HCT116 (cell line): ENCODE measurements around the gene WRAP53. TPM values are rescaled to one million over a fixed set of nuclear protein-coding genes. Genes with fewer than 3 reads are reported as not detected.

Source experiments
- ATAC-seq: fragments of 200-7000 bp; cut with Tn5 transposase; 2 replicates; pipeline ENCODE4 v1.9.1; 2020; ENCODE audit warnings: mild to moderate bottlenecking, moderate library complexity
- BruUV-seq: library from RNA; stranded (reverse); fragments of 400-500 nt; replicated peaks from 2 replicates; lab custom pipeline; 2021; lab: Mats Ljungman, UMichigan
- CTCF ChIA-PET: fragments of 300-600 bp; sonication (Branson Sonifier 250); formaldehyde crosslinking; loops from one replicate; lab custom pipeline; 2021; ENCODE audit warnings: antibody characterized with exemption; lab: Charles Lee
- POLR2A ChIA-PET: fragments of 300-600, 350-600 bp; sonication (Branson Sonifier 250); formaldehyde crosslinking; loops from one replicate; lab custom pipeline; 2021; ENCODE audit warnings: antibody characterized with exemption; lab: Charles Lee
- RAD21 ChIA-PET, 2 experiments: fragments of 300-600 bp; sonication (Branson Sonifier 250); formaldehyde crosslinking; loops; one replicate each; lab custom pipeline; 2023; ENCODE audit warnings: low total read pairs in 2 of 2; ENCODE audit not compliant: uncharacterized antibody in 2 of 2, unreplicated experiment in 2 of 2, low non-redundant PET in 1 of 2; lab: Charles Lee
- DNase-seq: peaks from one replicate; pipeline ENCODE4 v3.0.0-alpha.2; 2010; ENCODE audit warnings: low read depth, low spot score
- H2AFZ ChIP-seq: fragments of 200-600 bp; shearing (Covaris generic), sonication (generic); 2 replicates; pipeline ENCODE4 v1.6.1; 2017; ENCODE audit warnings: low read depth, mixed run types, mixed read lengths, antibody characterized with exemption, low read length; ENCODE audit not compliant: poor library complexity, severe bottlenecking
- H3K27ac ChIP-seq: 2 replicates; pipeline ENCODE4 v1.5.1; 2012; ENCODE audit warnings: low read depth, low read length
- H3K27me3 ChIP-seq: fragments of 200-600 bp; sonication (generic); 2 replicates; pipeline ENCODE4 v1.6.1; 2016; ENCODE audit warnings: mixed run types, low read length, mixed read lengths; ENCODE audit not compliant: insufficient read depth
- H3K36me3 ChIP-seq, 2 experiments: fragments of 200-500 bp in 1 of 2; fragments of 200-600 bp in 1 of 2; sonication (Bioruptor generic) in 1 of 2; sonication (generic) in 1 of 2; 2 replicates each; pipeline versions ENCODE4 v1.5.1 to v1.6.1; 2014 to 2016; ENCODE audit warnings: low read length in 2 of 2, inconsistent platforms in 1 of 2, mixed read lengths in 1 of 2, mixed run types in 1 of 2; ENCODE audit not compliant: insufficient read depth in 2 of 2, control insufficient read depth in 1 of 2
- H3K4me1 ChIP-seq, 2 experiments: fragments of 200-600 bp in 1 of 2; sonication (generic) in 1 of 2; 2 replicates each; pipeline versions ENCODE4 v1.5.1 to v1.6.1; 2012 to 2017; ENCODE audit warnings: low read length in 2 of 2, inconsistent platforms in 1 of 2, mild to moderate bottlenecking in 1 of 2, mixed read lengths in 1 of 2, mixed run types in 1 of 2, moderate library complexity in 1 of 2; ENCODE audit not compliant: insufficient read depth in 2 of 2, control insufficient read depth in 1 of 2
- H3K4me2 ChIP-seq: fragments of 200-600 bp; sonication (generic); 2 replicates; pipeline ENCODE4 v1.6.1; 2017; ENCODE audit warnings: mixed run types, low read length, mixed read lengths
- H3K4me3 ChIP-seq, 2 experiments: fragments of 200-600 bp in 1 of 2; sonication (generic) in 1 of 2; replicated peaks in 1 of 2; 2 replicates each; pipeline ENCODE4 v1.5.1; 2011 to 2016; ENCODE audit warnings: low read length in 2 of 2, control low read depth in 1 of 2, low read depth in 1 of 2, mild to moderate bottlenecking in 1 of 2, mixed read lengths in 1 of 2, mixed run types in 1 of 2
- H3K79me2 ChIP-seq: fragments of 200-600 bp; sonication (generic); 2 replicates; pipeline ENCODE4 v1.6.1; 2017; ENCODE audit warnings: mild to moderate bottlenecking, mixed run types, low read length, moderate library complexity, mixed read lengths; ENCODE audit not compliant: insufficient read depth
- H3K9ac ChIP-seq: fragments of 200-600 bp; sonication (generic); 2 replicates; pipeline ENCODE4 v1.6.1; 2016; ENCODE audit warnings: low read length, mixed read lengths
- H3K9me2 ChIP-seq: fragments of 200-600 bp; sonication (generic), shearing (Covaris generic); 2 replicates; pipeline ENCODE4 v1.6.1; 2017; ENCODE audit warnings: mixed run types, mild to moderate bottlenecking, moderate library complexity; ENCODE audit not compliant: insufficient read depth
- H3K9me3 ChIP-seq, 2 experiments: fragments of 200-500 bp in 1 of 2; fragments of 200-600 bp in 1 of 2; sonication (Bioruptor generic) in 1 of 2; sonication (generic) in 1 of 2; 2 replicates each; pipeline ENCODE4 v1.6.1; 2014 to 2017; ENCODE audit warnings: low read length in 2 of 2, mixed read lengths in 2 of 2, inconsistent platforms in 1 of 2, low read depth in 1 of 2, mild to moderate bottlenecking in 1 of 2, mixed run types in 1 of 2, moderate library complexity in 1 of 2; ENCODE audit not compliant: control insufficient read depth in 1 of 2, insufficient read depth in 1 of 2
- H4K20me1 ChIP-seq: fragments of 200-600 bp; sonication (generic), shearing (Covaris generic); 2 replicates; pipeline ENCODE4 v1.6.1; 2017; ENCODE audit warnings: mixed run types, mild to moderate bottlenecking, moderate library complexity; ENCODE audit not compliant: insufficient read depth
- EGR1 ChIP-seq: IDR thresholded peaks from 2 replicates; pipeline ENCODE4 v1.6.1; 2012; ENCODE audit warnings: low read depth
- ELF1 ChIP-seq: IDR thresholded peaks from 2 replicates; pipeline ENCODE4 v1.6.1; 2012; ENCODE audit warnings: low read depth, borderline replicate concordance
- EZH2 ChIP-seq: fragments of 200-600 bp; sonication (generic); IDR thresholded peaks from 2 replicates; pipeline ENCODE4 v1.6.1; 2017; ENCODE audit warnings: antibody characterized with exemption, mixed run types
- JUND ChIP-seq: IDR thresholded peaks from 2 replicates; pipeline ENCODE4 v1.6.1; 2012
- POLR2A ChIP-seq: IDR thresholded peaks from 2 replicates; pipeline ENCODE4 v1.7.0; 2011; ENCODE audit warnings: borderline replicate concordance; ENCODE audit not compliant: insufficient read depth, insufficient read length; ENCODE audit errors: extremely low read depth
- POLR2AphosphoS5 ChIP-seq: IDR thresholded peaks from 2 replicates; pipeline ENCODE4 v1.6.1; 2011; ENCODE audit warnings: mild to moderate bottlenecking, low read depth, low read length, moderate library complexity
- RAD21 ChIP-seq: IDR thresholded peaks from 2 replicates; pipeline ENCODE4 v1.6.1; 2012; ENCODE audit warnings: low read depth, mild to moderate bottlenecking
- SP1 ChIP-seq: IDR thresholded peaks from 2 replicates; pipeline ENCODE4 v1.6.1; 2012; ENCODE audit warnings: low read depth
- TCF7L2 ChIP-seq: IDR thresholded peaks from 2 replicates; pipeline ENCODE4 v1.7.0; 2011; ENCODE audit warnings: borderline replicate concordance, inconsistent platforms; ENCODE audit not compliant: insufficient read depth, insufficient read length; ENCODE audit errors: extremely low read depth
- YY1 ChIP-seq: IDR thresholded peaks from 2 replicates; pipeline ENCODE4 v1.6.1; 2011; ENCODE audit warnings: low read length, low read depth, moderate library complexity, mild to moderate bottlenecking; ENCODE audit not compliant: insufficient replicate concordance; ENCODE audit errors: extremely low read depth
- ZFX ChIP-seq: fragments of 450-650 bp; IDR thresholded peaks from 2 replicates; pipeline ENCODE4 v1.6.1; 2017
- ZNF274 ChIP-seq: fragments of 200-500 bp; sonication (Bioruptor generic); IDR thresholded peaks from 2 replicates; pipeline ENCODE4 v1.6.1; 2014; ENCODE audit warnings: mild to moderate bottlenecking, low read depth, low read length, inconsistent platforms
- intact Hi-C: fragments of 100-400 bp; cut with micrococcal nuclease; formaldehyde crosslinking; loops from 2 replicates; pipeline ENCODE4 v1.10.0; 2022
- total RNA-seq: library from RNA; stranded (reverse); gene quantifications from one replicate; pipeline ENCODE4 v1.2.1, GENCODE V29; 2021; ENCODE audit not compliant: unreplicated experiment
- TF ChIP-seq, protein P1 (sequence below): IDR thresholded peaks from 2 replicates; pipeline ENCODE4 v1.6.1; 2011; ENCODE audit warnings: mild to moderate bottlenecking, low read length, moderate library complexity; ENCODE audit not compliant: insufficient replicate concordance; ENCODE audit errors: extremely low read depth
- TF ChIP-seq, protein P2 (sequence below): IDR thresholded peaks from 2 replicates; pipeline ENCODE4 v1.6.1; 2012; ENCODE audit warnings: low read depth
- TF ChIP-seq, protein P3 (sequence below): IDR thresholded peaks from 2 replicates; pipeline ENCODE4 v1.6.1; 2012
- TF ChIP-seq, protein P4 (sequence below): IDR thresholded peaks from 2 replicates; pipeline ENCODE4 v1.6.1; 2012

The WRAP53 gene
- total RNA-seq, 1 experiment from 2014 or later, result 28.8 TPM

DNA sequence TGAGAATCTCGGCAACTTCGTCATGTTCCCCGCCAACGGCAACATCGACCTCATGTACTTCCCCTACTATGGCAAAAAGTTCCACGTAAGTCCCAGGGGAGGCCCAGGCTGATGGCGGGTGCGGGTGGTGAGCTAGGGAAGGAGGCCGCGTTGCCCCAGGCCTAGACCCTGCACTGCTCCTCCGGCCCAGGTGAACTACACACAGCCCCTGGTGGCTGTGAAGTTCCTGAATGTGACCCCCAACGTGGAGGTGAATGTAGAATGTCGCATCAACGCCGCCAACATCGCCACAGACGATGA lies 32.8 kb upstream of the WRAP53 start:
- ChIA-PET CTCF (no interaction called here), POLR2A (interaction anchor here (0.5 to 0.6 kb wide), 2 partner anchors 25 to 252 kb away, joined by 3 to 6 read pairs; partner anchors contain the start of gene TMEM256), RAD21 (no interaction called here)
- intact Hi-C loops, result no loop called here
- Histone ChIP-seq H3K79me2 (no peaks in the 10 kb centered on the region), H2AFZ (no peak overlapping the region), H3K9me3 (no peaks in the 10 kb centered on the region), H3K4me1 (peaks cover 7% of the 10 kb centered on the region in 2 experiments; a peak in 3 of 4 replicates), H3K9ac (no peak overlapping the region), H3K4me3 (no peak overlapping the region), H3K27ac (no peak overlapping the region), H4K20me1 (no peaks in the 10 kb centered on the region), H3K27me3 (no peaks in the 10 kb centered on the region; the same call in 1 of the 2 replicates), H3K9me2 (no peaks in the 10 kb centered on the region), H3K4me2 (no peak overlapping the region), H3K36me3 (no peaks in the 10 kb centered on the region)
- no peak for DNase-seq
- no peak for TF ChIP-seq POLR2AphosphoS5
- no peak for TF ChIP-seq EZH2
- no peak for TF ChIP-seq RAD21
- TF ChIP-seq JUND, result no peak
- no peak for TF ChIP-seq ELF1
- TF ChIP-seq YY1, result no peak
- TF ChIP-seq ZFX, result no peak
- TF ChIP-seq, protein P1, sequence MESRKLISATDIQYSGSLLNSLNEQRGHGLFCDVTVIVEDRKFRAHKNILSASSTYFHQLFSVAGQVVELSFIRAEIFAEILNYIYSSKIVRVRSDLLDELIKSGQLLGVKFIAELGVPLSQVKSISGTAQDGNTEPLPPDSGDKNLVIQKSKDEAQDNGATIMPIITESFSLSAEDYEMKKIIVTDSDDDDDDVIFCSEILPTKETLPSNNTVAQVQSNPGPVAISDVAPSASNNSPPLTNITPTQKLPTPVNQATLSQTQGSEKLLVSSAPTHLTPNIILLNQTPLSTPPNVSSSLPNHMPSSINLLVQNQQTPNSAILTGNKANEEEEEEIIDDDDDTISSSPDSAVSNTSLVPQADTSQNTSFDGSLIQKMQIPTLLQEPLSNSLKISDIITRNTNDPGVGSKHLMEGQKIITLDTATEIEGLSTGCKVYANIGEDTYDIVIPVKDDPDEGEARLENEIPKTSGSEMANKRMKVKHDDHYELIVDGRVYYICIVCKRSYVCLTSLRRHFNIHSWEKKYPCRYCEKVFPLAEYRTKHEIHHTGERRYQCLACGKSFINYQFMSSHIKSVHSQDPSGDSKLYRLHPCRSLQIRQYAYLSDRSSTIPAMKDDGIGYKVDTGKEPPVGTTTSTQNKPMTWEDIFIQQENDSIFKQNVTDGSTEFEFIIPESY, result no peak
- TF ChIP-seq, protein P2, sequence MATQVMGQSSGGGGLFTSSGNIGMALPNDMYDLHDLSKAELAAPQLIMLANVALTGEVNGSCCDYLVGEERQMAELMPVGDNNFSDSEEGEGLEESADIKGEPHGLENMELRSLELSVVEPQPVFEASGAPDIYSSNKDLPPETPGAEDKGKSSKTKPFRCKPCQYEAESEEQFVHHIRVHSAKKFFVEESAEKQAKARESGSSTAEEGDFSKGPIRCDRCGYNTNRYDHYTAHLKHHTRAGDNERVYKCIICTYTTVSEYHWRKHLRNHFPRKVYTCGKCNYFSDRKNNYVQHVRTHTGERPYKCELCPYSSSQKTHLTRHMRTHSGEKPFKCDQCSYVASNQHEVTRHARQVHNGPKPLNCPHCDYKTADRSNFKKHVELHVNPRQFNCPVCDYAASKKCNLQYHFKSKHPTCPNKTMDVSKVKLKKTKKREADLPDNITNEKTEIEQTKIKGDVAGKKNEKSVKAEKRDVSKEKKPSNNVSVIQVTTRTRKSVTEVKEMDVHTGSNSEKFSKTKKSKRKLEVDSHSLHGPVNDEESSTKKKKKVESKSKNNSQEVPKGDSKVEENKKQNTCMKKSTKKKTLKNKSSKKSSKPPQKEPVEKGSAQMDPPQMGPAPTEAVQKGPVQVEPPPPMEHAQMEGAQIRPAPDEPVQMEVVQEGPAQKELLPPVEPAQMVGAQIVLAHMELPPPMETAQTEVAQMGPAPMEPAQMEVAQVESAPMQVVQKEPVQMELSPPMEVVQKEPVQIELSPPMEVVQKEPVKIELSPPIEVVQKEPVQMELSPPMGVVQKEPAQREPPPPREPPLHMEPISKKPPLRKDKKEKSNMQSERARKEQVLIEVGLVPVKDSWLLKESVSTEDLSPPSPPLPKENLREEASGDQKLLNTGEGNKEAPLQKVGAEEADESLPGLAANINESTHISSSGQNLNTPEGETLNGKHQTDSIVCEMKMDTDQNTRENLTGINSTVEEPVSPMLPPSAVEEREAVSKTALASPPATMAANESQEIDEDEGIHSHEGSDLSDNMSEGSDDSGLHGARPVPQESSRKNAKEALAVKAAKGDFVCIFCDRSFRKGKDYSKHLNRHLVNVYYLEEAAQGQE, result no peak
- TF ChIP-seq, protein P3, sequence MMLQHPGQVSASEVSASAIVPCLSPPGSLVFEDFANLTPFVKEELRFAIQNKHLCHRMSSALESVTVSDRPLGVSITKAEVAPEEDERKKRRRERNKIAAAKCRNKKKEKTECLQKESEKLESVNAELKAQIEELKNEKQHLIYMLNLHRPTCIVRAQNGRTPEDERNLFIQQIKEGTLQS, result no peak
- no peak for TF ChIP-seq ZNF274
- no peak for TF ChIP-seq POLR2A
- no peak for TF ChIP-seq TCF7L2
- TF ChIP-seq, protein P4, sequence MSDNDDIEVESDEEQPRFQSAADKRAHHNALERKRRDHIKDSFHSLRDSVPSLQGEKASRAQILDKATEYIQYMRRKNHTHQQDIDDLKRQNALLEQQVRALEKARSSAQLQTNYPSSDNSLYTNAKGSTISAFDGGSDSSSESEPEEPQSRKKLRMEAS, result no peak
- no peak for TF ChIP-seq SP1
- no peak for TF ChIP-seq EGR1
- ATAC-seq, result no peak
- no TSS peak for BruUV-seq
